ENCODE data around the gene CDCA5. TPM values are rescaled to one million over a fixed set of nuclear protein-coding genes. Genes with fewer than 3 reads are reported as not detected.

Gene CDCA5
- total and polyA plus RNA-seq, 8 donors = 0.08 to 1.2 (median 0.43) TPM

- peaks cover 6 to 65% (median 47%) of the 10 kb centered on the region in 3 donors for H3K36me3 ChIP-seq
- WGBS, 2 donors = 44 to 53% methylated on average over 3 of the region's 3 CpGs
Observed at GRCh38 chr11:65131417-65131776, 47.6 kb upstream of the CDCA5 start.

GRCh38 chr11:65130631-65131416 is 47.0 kb upstream of the CDCA5 start:
- Histone ChIP-seq H3K4me3 (no peak overlapping the region), H3K36me3 (peaks cover 6 to 71% (median 52%) of the 10 kb centered on the region in 3 donors), H3K27ac (no peak overlapping the region), H3K4me1 (peaks cover 6 to 26% (median 17%) of the 10 kb centered on the region in 3 donors), H3K27me3 (no peaks in the 10 kb centered on the region), H3K9me3 (no peaks in the 10 kb centered on the region)
- FAIRE-seq (no peak), ATAC-seq (no peak), DNase-seq (peak in 3 of 6 donors; percentile 5 to 63 (median 23))
- WGBS, 2 donors = 56 to 66% methylated on average over 19 of the region's 19 CpGs
- intact Hi-C loops (cut with DNase I) = loop anchor here in 2 of 3 donors (5.0 kb wide), 1 partner anchor 51 kb away; the partner anchor contains the start of gene CAPN1 (in 2 of the 2)
- no peak for TF ChIP-seq CTCF (IDR thresholded peaks at IDR 0.05)

More at GRCh38 chr11:65131417-65131776, 47.6 kb upstream of the CDCA5 start:
- no peak for TF ChIP-seq CTCF (IDR thresholded peaks at IDR 0.05)
- peak in 1 of 6 donors; percentile 15 for DNase-seq
- H3K9me3 ChIP-seq = no peaks in the 10 kb centered on the region
- H3K27ac ChIP-seq = no peak overlapping the region
- intact Hi-C loops (cut with DNase I) = loop anchor here in 2 of 3 donors (5.0 kb wide), 1 partner anchor 51 kb away; the partner anchor contains the start of gene CAPN1 (in 2 of the 2)
- FAIRE-seq = no peak
- H3K4me1 ChIP-seq = peaks cover 12 to 32% (median 22%) of the 10 kb centered on the region in 3 donors
- no peak overlapping the region for H3K4me3 ChIP-seq
- no peak for ATAC-seq
- no peaks in the 10 kb centered on the region for H3K27me3 ChIP-seq

- peaks cover 6 to 76% (median 61%) of the 10 kb centered on the region in 3 donors for H3K36me3 ChIP-seq
- DNase-seq (peak in 2 of 6 donors; percentile 46 to 77), FAIRE-seq (no peak), ATAC-seq (no peak)
- peaks cover 0 to 19% (median 10%) of the 10 kb centered on the region in 3 donors for H3K4me1 ChIP-seq
- H3K27ac ChIP-seq = no peak overlapping the region
- no peak for TF ChIP-seq CTCF (IDR thresholded peaks at IDR 0.05)
- 83 to 85% methylated on average over 13 of the region's 13 CpGs for WGBS, 2 donors
- H3K9me3 ChIP-seq = no peaks in the 10 kb centered on the region
- no peaks in the 10 kb centered on the region for H3K27me3 ChIP-seq
- intact Hi-C loops (cut with DNase I) = loop anchor here in 2 of 3 donors (5.0 kb wide), 1 partner anchor 52 kb away; the partner anchor contains the start of gene CAPN1 (in 2 of the 2)
- no peak overlapping the region for H3K4me3 ChIP-seq
Observed at GRCh38 chr11:65129649-65130441, 46.0 kb upstream of the CDCA5 start.

- Histone ChIP-seq H3K4me3 (no peak overlapping the region), H3K4me1 (peaks cover 0 to 19% (median 10%) of the 10 kb centered on the region in 3 donors), H3K9me3 (no peaks in the 10 kb centered on the region), H3K27me3 (no peaks in the 10 kb centered on the region), H3K27ac (no peak overlapping the region), H3K36me3 (peaks cover 6 to 76% (median 61%) of the 10 kb centered on the region in 3 donors)
- DNase-seq (peak in 1 of 6 donors; percentile 76), FAIRE-seq (no peak), ATAC-seq (no peak)
- no peak for TF ChIP-seq CTCF (IDR thresholded peaks at IDR 0.05)
- intact Hi-C loops (cut with DNase I) = no loop called here
- WGBS, 2 donors = 72 to 76% methylated on average over 15 of the region's 15 CpGs
Observed at GRCh38 chr11:65128182-65129145, 44.6 kb upstream of the CDCA5 start.

All from pancreas (tissue), 10 donors.